ENCODE measurements around the gene DPEP1. TPM values are rescaled to one million over a fixed set of nuclear protein-coding genes. Genes with fewer than 3 reads are reported as not detected.

DPEP1 gene
- total RNA-seq, 2 donors from 2014 or later = 0.88 to 3.2 TPM

DNA sequence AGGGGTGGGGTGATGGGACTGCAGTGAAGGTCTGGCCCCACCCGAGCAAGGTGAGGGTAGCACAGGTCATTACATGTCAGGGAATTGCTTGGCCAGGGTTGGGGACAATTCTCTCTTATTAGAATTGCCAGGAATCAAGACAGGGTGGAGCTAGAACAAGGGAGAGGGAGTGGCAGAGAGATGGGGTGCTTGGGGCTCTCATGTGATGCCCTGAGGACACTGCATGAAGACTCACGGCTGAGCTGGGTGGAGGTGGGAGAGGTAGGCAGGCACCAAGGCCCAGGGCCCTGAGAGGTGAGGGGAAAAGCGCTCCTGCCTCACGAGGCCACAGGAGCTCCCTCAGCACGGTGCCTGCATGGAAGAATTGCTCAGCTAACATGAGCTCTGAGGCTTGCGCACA is 3.6 kb downstream of the DPEP1 start:
- H3K4me1 Mint-ChIP-seq = peaks cover 5% of the 10 kb centered on the region
- 43 to 73% methylated on average over 2 to 6 of the region's 6 CpGs for WGBS, 2 experiments (ENCODE audit: insufficient coverage in 1 of 2, insufficient read length in 1 of 2)
- H3K9ac ChIP-seq (ENCODE audit: extremely low read depth, low read length, poor library complexity, severe bottlenecking) = no peak overlapping the region
- H3K4me1 ChIP-seq (ENCODE audit: control insufficient read depth, insufficient read depth, low read length) = peaks cover 7% of the 10 kb centered on the region
- H3K27ac Mint-ChIP-seq = no peak overlapping the region
- H3K9me3 Mint-ChIP-seq = peaks cover 2% of the 10 kb centered on the region
- peaks cover 3% of the 10 kb centered on the region for H3K27me3 Mint-ChIP-seq (ENCODE audit: insufficient read depth)
- H3K9me3 ChIP-seq (ENCODE audit: control insufficient read depth, low read length) = no peaks in the 10 kb centered on the region
- H3K36me3 Mint-ChIP-seq (ENCODE audit: low read depth) = no peaks in the 10 kb centered on the region
- TF ChIP-seq, protein P1, sequence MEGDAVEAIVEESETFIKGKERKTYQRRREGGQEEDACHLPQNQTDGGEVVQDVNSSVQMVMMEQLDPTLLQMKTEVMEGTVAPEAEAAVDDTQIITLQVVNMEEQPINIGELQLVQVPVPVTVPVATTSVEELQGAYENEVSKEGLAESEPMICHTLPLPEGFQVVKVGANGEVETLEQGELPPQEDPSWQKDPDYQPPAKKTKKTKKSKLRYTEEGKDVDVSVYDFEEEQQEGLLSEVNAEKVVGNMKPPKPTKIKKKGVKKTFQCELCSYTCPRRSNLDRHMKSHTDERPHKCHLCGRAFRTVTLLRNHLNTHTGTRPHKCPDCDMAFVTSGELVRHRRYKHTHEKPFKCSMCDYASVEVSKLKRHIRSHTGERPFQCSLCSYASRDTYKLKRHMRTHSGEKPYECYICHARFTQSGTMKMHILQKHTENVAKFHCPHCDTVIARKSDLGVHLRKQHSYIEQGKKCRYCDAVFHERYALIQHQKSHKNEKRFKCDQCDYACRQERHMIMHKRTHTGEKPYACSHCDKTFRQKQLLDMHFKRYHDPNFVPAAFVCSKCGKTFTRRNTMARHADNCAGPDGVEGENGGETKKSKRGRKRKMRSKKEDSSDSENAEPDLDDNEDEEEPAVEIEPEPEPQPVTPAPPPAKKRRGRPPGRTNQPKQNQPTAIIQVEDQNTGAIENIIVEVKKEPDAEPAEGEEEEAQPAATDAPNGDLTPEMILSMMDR (conservative IDR thresholded peaks at IDR 0.05) = no peak
- no peak overlapping the region for H3K27ac ChIP-seq (ENCODE audit: low read depth, low read length)
- no peaks in the 10 kb centered on the region for H3K36me3 ChIP-seq (ENCODE audit: control insufficient read depth, insufficient read depth, low read length)
- DNase-seq = no peak
- no peak overlapping the region for H3K4me3 Mint-ChIP-seq
- no peak overlapping the region for H3K4me3 ChIP-seq (ENCODE audit: low read length)
- H3K27me3 ChIP-seq (ENCODE audit: control insufficient read depth, insufficient read depth, low read length, poor library complexity, severe bottlenecking) = no peaks in the 10 kb centered on the region

- H3K27ac ChIP-seq (ENCODE audit: low read depth, low read length) = no peak overlapping the region
- H3K27me3 Mint-ChIP-seq (ENCODE audit: insufficient read depth) = peaks cover 11% of the 10 kb centered on the region
- peaks cover 2% of the 10 kb centered on the region for H3K9me3 Mint-ChIP-seq
- H3K4me3 ChIP-seq (ENCODE audit: low read length) = no peak overlapping the region
- TF ChIP-seq, protein P1 (conservative IDR thresholded peaks at IDR 0.05) = no peak
- no peak for DNase-seq
- no peak overlapping the region for H3K4me3 Mint-ChIP-seq
- H3K36me3 ChIP-seq (ENCODE audit: control insufficient read depth, insufficient read depth, low read length) = no peaks in the 10 kb centered on the region
- H3K27ac Mint-ChIP-seq = no peak overlapping the region
- H3K4me1 ChIP-seq (ENCODE audit: control insufficient read depth, insufficient read depth, low read length) = peaks cover 3% of the 10 kb centered on the region
- no peak overlapping the region for H3K9ac ChIP-seq (ENCODE audit: extremely low read depth, low read length, poor library complexity, severe bottlenecking)
- H3K4me1 Mint-ChIP-seq = no peaks in the 10 kb centered on the region
- no peaks in the 10 kb centered on the region for H3K36me3 Mint-ChIP-seq (ENCODE audit: low read depth)
- H3K9me3 ChIP-seq (ENCODE audit: control insufficient read depth, low read length) = no peaks in the 10 kb centered on the region
- no peaks in the 10 kb centered on the region for H3K27me3 ChIP-seq (ENCODE audit: control insufficient read depth, insufficient read depth, low read length, poor library complexity, severe bottlenecking)
- 85 to 95% methylated on average over 4 to 14 of the region's 16 CpGs for whole genome bisulfite sequencing, 2 experiments (ENCODE audit: insufficient coverage in 1 of 2, insufficient read length in 1 of 2)
These were observed 4.9 kb downstream of the DPEP1 start for GRCh38 chr16:89618109-89618998.

DNA sequence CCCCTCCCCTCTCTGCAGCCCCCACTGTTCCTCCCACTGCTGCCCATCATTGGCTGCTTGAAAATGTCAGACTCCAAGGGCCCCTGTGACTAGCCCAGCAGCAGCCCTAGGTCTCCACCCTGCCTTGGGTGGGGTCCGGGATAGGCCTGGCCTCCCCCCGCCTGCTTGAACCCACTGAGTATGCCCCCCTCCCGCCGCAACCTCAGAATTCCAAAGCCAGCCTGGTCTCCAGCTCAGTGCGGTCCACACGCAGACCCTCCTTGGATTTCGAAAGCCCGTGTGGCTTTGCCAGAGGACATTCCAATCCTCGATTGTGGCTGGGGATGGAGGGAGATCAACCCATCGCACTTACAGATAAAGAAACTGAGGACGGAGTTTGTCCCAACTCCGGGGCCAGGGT is 6.4 kb downstream of the DPEP1 start:
- H3K4me3 ChIP-seq (ENCODE audit: low read length) = no peak overlapping the region
- Mint-ChIP-seq H3K9me3 (peaks cover 2% of the 10 kb centered on the region), H3K36me3 (ENCODE audit: low read depth) (no peaks in the 10 kb centered on the region), H3K27ac (no peak overlapping the region), H3K4me1 (no peaks in the 10 kb centered on the region), H3K27me3 (ENCODE audit: insufficient read depth) (peaks cover 20% of the 10 kb centered on the region), H3K4me3 (no peak overlapping the region)
- no peaks in the 10 kb centered on the region for H3K4me1 ChIP-seq (ENCODE audit: control insufficient read depth, insufficient read depth, low read length)
- no peak overlapping the region for H3K27ac ChIP-seq (ENCODE audit: low read depth, low read length)
- no peak overlapping the region for H3K9ac ChIP-seq (ENCODE audit: extremely low read depth, low read length, poor library complexity, severe bottlenecking)
- no peaks in the 10 kb centered on the region for H3K36me3 ChIP-seq (ENCODE audit: control insufficient read depth, insufficient read depth, low read length)
- H3K9me3 ChIP-seq (ENCODE audit: control insufficient read depth, low read length) = no peaks in the 10 kb centered on the region
- WGBS, 2 experiments (ENCODE audit: insufficient coverage in 1 of 2, insufficient read length in 1 of 2) = 68 to 84% methylated on average over 12 of the region's 12 CpGs
- TF ChIP-seq, protein P1 (conservative IDR thresholded peaks at IDR 0.05) = no peak
- no peaks in the 10 kb centered on the region for H3K27me3 ChIP-seq (ENCODE audit: control insufficient read depth, insufficient read depth, low read length, poor library complexity, severe bottlenecking)
- DNase-seq = no peak
